HepG2 (cell line): ENCODE data around the gene HLA-DMB. TPM values are rescaled to one million over a fixed set of nuclear protein-coding genes. Genes with fewer than 3 reads are reported as not detected.

Source experiments
- ATF2 ChIP-seq: sonication (generic); formaldehyde crosslinking; IDR thresholded peaks from 2 replicates; pipeline ENCODE4 v1.4.0; 2020; ENCODE audit warnings: missing genetic modification reagents
- ETS1 ChIP-seq: sonication (generic); formaldehyde crosslinking; IDR thresholded peaks from 2 replicates; pipeline ENCODE4 v1.4.0; 2020; ENCODE audit warnings: missing genetic modification reagents
- HIC2 ChIP-seq: sonication (generic); formaldehyde crosslinking; IDR thresholded peaks from 2 replicates; pipeline ENCODE4 v1.9.0; 2022; ENCODE audit warnings: low read depth, missing genetic modification reagents
- HMG20A ChIP-seq: IDR thresholded peaks from 2 replicates; pipeline ENCODE4 v1.6.1; 2016; ENCODE audit warnings: borderline replicate concordance
- KDM1A ChIP-seq: IDR thresholded peaks from 2 replicates; pipeline ENCODE4 v1.6.1; 2016; ENCODE audit warnings: missing compliant biosample characterization
- PHF5A ChIP-seq: IDR thresholded peaks from one replicate; pipeline ENCODE4 v1.6.1; 2018; ENCODE audit warnings: low read depth, missing genetic modification reagents; ENCODE audit not compliant: unreplicated experiment
- PHF8 ChIP-seq: sonication (generic); formaldehyde crosslinking; IDR thresholded peaks from 2 replicates; pipeline ENCODE4 v1.5.0; 2020; ENCODE audit warnings: missing genetic modification reagents
- REL ChIP-seq: sonication (generic); formaldehyde crosslinking; conservative IDR thresholded peaks from 2 replicates; pipeline ENCODE4 v1.8.0; 2022; ENCODE audit warnings: mild to moderate bottlenecking, missing genetic modification reagents, moderate library complexity
- SALL1 ChIP-seq: sonication (generic); formaldehyde crosslinking; IDR thresholded peaks from 2 replicates; pipeline ENCODE4 v1.8.0; 2022; ENCODE audit warnings: mild to moderate bottlenecking, missing genetic modification reagents
- SNAPC4 ChIP-seq: sonication (generic); formaldehyde crosslinking; IDR thresholded peaks from 2 replicates; pipeline ENCODE4 v1.4.0; 2020; ENCODE audit warnings: mild to moderate bottlenecking, missing genetic modification reagents
- ZBTB10 ChIP-seq: sonication (generic); formaldehyde crosslinking; IDR thresholded peaks from 2 replicates; pipeline ENCODE4 v1.4.0; 2020; ENCODE audit warnings: missing genetic modification reagents, borderline replicate concordance
- ZNF124 ChIP-seq: sonication (generic); formaldehyde crosslinking; IDR thresholded peaks from 2 replicates; pipeline ENCODE4 v1.4.0; 2020; ENCODE audit warnings: missing genetic modification reagents
- ZNF263 ChIP-seq: sonication (generic); formaldehyde crosslinking; IDR thresholded peaks from 2 replicates; pipeline ENCODE4 v1.4.0; 2020; ENCODE audit warnings: missing genetic modification reagents
- ZNF326 ChIP-seq: sonication (generic); formaldehyde crosslinking; IDR thresholded peaks from 2 replicates; pipeline ENCODE4 v1.4.0; 2020; ENCODE audit warnings: missing genetic modification reagents, borderline replicate concordance
- ZNF558 ChIP-seq: sonication (generic); formaldehyde crosslinking; IDR thresholded peaks from 2 replicates; pipeline ENCODE4 v1.9.0; 2022; ENCODE audit warnings: mild to moderate bottlenecking, missing genetic modification reagents, borderline replicate concordance
- ZNF605 ChIP-seq: sonication (generic); formaldehyde crosslinking; IDR thresholded peaks from 2 replicates; pipeline ENCODE4 v1.8.0; 2022; ENCODE audit warnings: mild to moderate bottlenecking, missing genetic modification reagents
- ZNF616 ChIP-seq: sonication (generic); formaldehyde crosslinking; IDR thresholded peaks from 2 replicates; pipeline ENCODE4 v1.5.0; 2020; ENCODE audit warnings: low read depth, mild to moderate bottlenecking, missing genetic modification reagents
- polyA plus RNA-seq, 8 experiments: library from polyadenylated mRNA; depleted of rRNA in 3 of 8; stranded (reverse) in 7 of 8; unstranded in 1 of 8; fragments of >200 nt; fragmentation: Illumina TruSeq in 4 of 8; extraction: Trizol in 4 of 8; gene quantifications; 2 replicates each; pipeline versions ENCODE4 v1.2.1 to v1.2.3, GENCODE V29; 2011 to 2016; ENCODE audit warnings: low read depth in 4 of 8, missing spikeins in 1 of 8, mixed read lengths in 1 of 8; ENCODE audit not compliant: insufficient read depth in 1 of 8
- total RNA-seq, 5 experiments: library from RNA; depleted of rRNA; stranded (reverse); fragments of >200 nt; fragmentation: Illumina TruSeq; extraction: Trizol; gene quantifications; 2 replicates each; pipeline ENCODE4 v1.2.3, GENCODE V29; 2016; ENCODE audit warnings: low read depth in 1 of 5

Gene HLA-DMB
- total and polyA plus RNA-seq, 2 of the 13 experiments (the other 11 are each of a cell fraction or from before 2014, with no cell fraction given): not detected

GRCh38 chr6:32970413-32971241 lies 29.8 kb upstream of the HLA-DMB start (continued):
- TF ChIP-seq SALL1 (CRISPR knock-in tag) (peak; percentile 12; the same call in 1 of the 2 replicates), REL (CRISPR knock-in tag) (peak; percentile 64; the same call in 1 of the 2 replicates), PHF8 (CRISPR knock-in tag) (no peak), PHF5A (CRISPR knock-in tag) (no peak), KDM1A (no peak), SNAPC4 (peak; percentile 40; the same call in 1 of the 2 replicates), ZNF605 (CRISPR knock-in tag) (no peak), ZNF124 (CRISPR knock-in tag) (0 out of 2 replicates have a peak, but pooled peaks have one; percentile 19), ATF2 (no peak), HIC2 (CRISPR knock-in tag) (no peak), HMG20A (no peak), ZNF263 (CRISPR knock-in tag) (peak; percentile 97), ZNF326 (CRISPR knock-in tag) (no peak), ZBTB10 (no peak), ZNF558 (CRISPR knock-in tag) (no peak), ETS1 (CRISPR knock-in tag) (no peak), ZNF616 (CRISPR knock-in tag) (no peak)
